ENCODE measurements around the gene SASS6. TPM values are rescaled to one million over a fixed set of nuclear protein-coding genes. Genes with fewer than 3 reads are reported as not detected.
A peak's percentile ranks its signal among the peaks of the same experiment; 100 is the strongest.

Gene SASS6
- total RNA-seq, 6 experiments from 2014 or later: 2.8 to 4.8 (median 4.2) TPM

DNA sequence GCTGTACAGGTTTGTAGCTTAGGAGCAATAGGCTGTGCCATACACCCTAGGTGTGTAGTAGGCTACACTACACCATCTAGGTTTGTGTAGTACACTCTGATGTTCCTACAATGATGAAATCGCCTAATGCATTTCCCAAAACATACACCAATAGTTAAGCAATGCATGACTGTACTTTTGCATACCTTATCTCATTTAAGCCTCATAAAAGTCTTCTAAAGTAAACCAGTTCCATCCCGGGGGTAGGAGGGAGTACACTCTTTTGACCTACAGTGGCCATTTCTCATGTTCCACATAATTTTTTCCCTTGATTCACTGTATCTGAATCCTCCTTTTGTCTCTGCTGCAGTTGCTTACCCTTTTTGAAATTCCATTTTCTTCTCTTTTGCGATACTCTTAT is 12.4 kb upstream of the SASS6 start:
- Mint-ChIP-seq H3K4me3 (no peak overlapping the region), H3K36me3 (ENCODE audit: low read depth) (peaks cover 20% of the 10 kb centered on the region), H3K27ac (no peak overlapping the region), H3K9me3 (no peaks in the 10 kb centered on the region), H3K4me1 (ENCODE audit: low read depth) (peaks cover 13% of the 10 kb centered on the region), H3K27me3 (ENCODE audit: insufficient read depth) (no peaks in the 10 kb centered on the region)
- TF ChIP-seq, protein P1, sequence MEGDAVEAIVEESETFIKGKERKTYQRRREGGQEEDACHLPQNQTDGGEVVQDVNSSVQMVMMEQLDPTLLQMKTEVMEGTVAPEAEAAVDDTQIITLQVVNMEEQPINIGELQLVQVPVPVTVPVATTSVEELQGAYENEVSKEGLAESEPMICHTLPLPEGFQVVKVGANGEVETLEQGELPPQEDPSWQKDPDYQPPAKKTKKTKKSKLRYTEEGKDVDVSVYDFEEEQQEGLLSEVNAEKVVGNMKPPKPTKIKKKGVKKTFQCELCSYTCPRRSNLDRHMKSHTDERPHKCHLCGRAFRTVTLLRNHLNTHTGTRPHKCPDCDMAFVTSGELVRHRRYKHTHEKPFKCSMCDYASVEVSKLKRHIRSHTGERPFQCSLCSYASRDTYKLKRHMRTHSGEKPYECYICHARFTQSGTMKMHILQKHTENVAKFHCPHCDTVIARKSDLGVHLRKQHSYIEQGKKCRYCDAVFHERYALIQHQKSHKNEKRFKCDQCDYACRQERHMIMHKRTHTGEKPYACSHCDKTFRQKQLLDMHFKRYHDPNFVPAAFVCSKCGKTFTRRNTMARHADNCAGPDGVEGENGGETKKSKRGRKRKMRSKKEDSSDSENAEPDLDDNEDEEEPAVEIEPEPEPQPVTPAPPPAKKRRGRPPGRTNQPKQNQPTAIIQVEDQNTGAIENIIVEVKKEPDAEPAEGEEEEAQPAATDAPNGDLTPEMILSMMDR (IDR thresholded peaks at IDR 0.05): no peak
- DNase-seq: peak; percentile 7

GRCh38 chr1:100142343-100142742 is 9.6 kb upstream of the SASS6 start:
- Mint-ChIP-seq H3K27me3 (ENCODE audit: insufficient read depth) (no peaks in the 10 kb centered on the region), H3K4me3 (no peak overlapping the region), H3K36me3 (ENCODE audit: low read depth) (peaks cover 23% of the 10 kb centered on the region), H3K4me1 (ENCODE audit: low read depth) (peaks cover 13% of the 10 kb centered on the region), H3K27ac (no peak overlapping the region), H3K9me3 (no peaks in the 10 kb centered on the region)
- TF ChIP-seq, protein P1 (IDR thresholded peaks at IDR 0.05): no peak
- no peak for DNase-seq

DNA sequence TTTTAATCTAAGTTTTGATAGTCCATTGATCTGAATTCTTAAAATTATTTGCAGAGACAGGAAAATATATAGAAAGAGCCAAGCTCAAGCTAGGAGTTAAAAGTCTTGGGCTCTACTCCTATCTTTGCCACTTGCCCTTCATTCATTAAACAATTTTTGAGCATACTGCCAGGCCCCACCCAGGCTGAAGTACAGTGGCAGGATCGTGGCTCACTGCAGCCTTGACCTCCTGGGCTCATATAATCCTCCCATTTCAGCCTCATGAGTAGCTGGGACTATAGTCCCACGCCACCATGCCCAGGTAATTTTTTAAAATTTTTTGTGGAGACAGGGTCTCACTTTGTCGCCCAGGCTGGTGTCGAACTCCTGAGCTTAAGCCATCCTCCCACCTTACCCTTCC is 8.5 kb upstream of the SASS6 start:
- no peaks in the 10 kb centered on the region for H3K27me3 Mint-ChIP-seq (ENCODE audit: insufficient read depth)
- no peaks in the 10 kb centered on the region for H3K9me3 Mint-ChIP-seq
- DNase-seq: no peak
- no peak overlapping the region for H3K4me3 Mint-ChIP-seq
- H3K36me3 Mint-ChIP-seq (ENCODE audit: low read depth): peaks cover 23% of the 10 kb centered on the region
- peaks cover 13% of the 10 kb centered on the region for H3K4me1 Mint-ChIP-seq (ENCODE audit: low read depth)
- no peak overlapping the region for H3K27ac Mint-ChIP-seq
- TF ChIP-seq, protein P1 (IDR thresholded peaks at IDR 0.05): no peak

DNA sequence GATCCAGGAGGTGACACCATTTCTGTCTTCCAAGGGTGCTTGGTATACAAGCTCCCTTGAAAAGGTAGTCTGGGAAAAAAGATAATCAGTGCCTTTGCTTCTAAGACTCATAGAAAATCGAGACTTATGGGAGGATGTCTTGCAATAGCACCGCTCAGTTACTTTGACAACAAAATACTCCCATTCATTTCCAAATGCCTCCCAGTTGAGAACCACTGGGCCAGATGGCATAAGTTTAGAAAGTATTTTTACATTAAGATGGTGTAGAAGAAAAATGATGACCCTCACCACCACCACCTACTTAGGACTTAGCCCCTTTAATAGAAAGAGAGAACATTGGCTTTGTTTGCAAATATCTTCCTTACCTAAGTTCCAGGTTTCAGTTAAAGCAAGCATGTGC is 4.9 kb upstream of the SASS6 start:
- H3K36me3 Mint-ChIP-seq (ENCODE audit: low read depth): peaks cover 18% of the 10 kb centered on the region
- TF ChIP-seq, protein P1 (IDR thresholded peaks at IDR 0.05): no peak
- H3K4me1 Mint-ChIP-seq (ENCODE audit: low read depth): peaks cover 11% of the 10 kb centered on the region
- no peak for DNase-seq
- no peak overlapping the region for H3K4me3 Mint-ChIP-seq
- H3K27me3 Mint-ChIP-seq (ENCODE audit: insufficient read depth): no peaks in the 10 kb centered on the region
- no peak overlapping the region for H3K27ac Mint-ChIP-seq
- H3K9me3 Mint-ChIP-seq: no peaks in the 10 kb centered on the region

- Mint-ChIP-seq H3K27me3 (ENCODE audit: insufficient read depth) (no peaks in the 10 kb centered on the region), H3K4me3 (peak overlapping the region; percentile 19; the same call in 1 of the 2 replicates), H3K27ac (peak overlapping the region; percentile 14), H3K9me3 (no peaks in the 10 kb centered on the region), H3K4me1 (ENCODE audit: low read depth) (peaks cover 38% of the 10 kb centered on the region), H3K36me3 (ENCODE audit: low read depth) (peaks cover 9% of the 10 kb centered on the region)
- TF ChIP-seq, protein P1 (IDR thresholded peaks at IDR 0.05): no peak
- no peak for DNase-seq
These were observed 2.1 kb upstream of the SASS6 start for GRCh38 chr1:100134872-100135271.

GRCh38 chr1:100131623-100132022 is 1.1 kb downstream of the SASS6 start:
- no peaks in the 10 kb centered on the region for H3K27me3 Mint-ChIP-seq (ENCODE audit: insufficient read depth)
- peak overlapping the region; percentile 100 for H3K4me3 Mint-ChIP-seq
- peak overlapping the region; percentile 96; the same call in 1 of the 2 replicates for H3K27ac Mint-ChIP-seq
- DNase-seq: no peak
- H3K9me3 Mint-ChIP-seq: no peaks in the 10 kb centered on the region
- H3K36me3 Mint-ChIP-seq (ENCODE audit: low read depth): no peaks in the 10 kb centered on the region
- TF ChIP-seq, protein P1 (IDR thresholded peaks at IDR 0.05): no peak
- H3K4me1 Mint-ChIP-seq (ENCODE audit: low read depth): peaks cover 45% of the 10 kb centered on the region
